Tibial nerve (tissue), 4 donors: ENCODE data around the gene TNPO3. TPM values are rescaled to one million over a fixed set of nuclear protein-coding genes. Genes with fewer than 3 reads are reported as not detected.

ENCODE experiments used
- DNase-seq, 2 donors: peaks; one replicate each; pipeline ENCODE4 v3.0.0-alpha.2; 2019; ENCODE audit warnings: low spot score in 2 of 2
- H3K27ac ChIP-seq, 4 donors: fragments of 200-600 bp; sonication (generic) in 3 of 4; one replicate each; pipeline ENCODE4 v1.5.1; 2017 to 2019; ENCODE audit warnings: mild to moderate bottlenecking in 1 of 4
- H3K27me3 ChIP-seq, 2 donors: fragments of 200-600 bp; sonication (generic) in 1 of 2; one replicate each; pipeline versions ENCODE4 v1.5.1 to v1.6.0; 2017 to 2019
- H3K36me3 ChIP-seq, 3 donors: fragments of 200-600 bp; sonication (generic); one replicate each; pipeline ENCODE4 v1.5.1; 2018 to 2019
- H3K4me1 ChIP-seq, 4 donors: fragments of 200-600 bp; sonication (generic) in 3 of 4; one replicate each; pipeline ENCODE4 v1.5.1; 2017 to 2019
- H3K4me3 ChIP-seq, 4 donors: fragments of 200-600 bp; sonication (generic) in 3 of 4; one replicate each; pipeline ENCODE4 v1.5.1; 2017 to 2019; ENCODE audit warnings: mild to moderate bottlenecking in 1 of 4, moderate library complexity in 1 of 4
- H3K9me3 ChIP-seq, 4 donors: fragments of 200-600 bp; sonication (generic) in 3 of 4; one replicate each; pipeline ENCODE4 v1.5.1; 2017 to 2019
- EP300 ChIP-seq, 2 donors: sonication (generic); formaldehyde crosslinking; IDR thresholded peaks; one replicate each; pipeline ENCODE4 v1.6.1; 2017; ENCODE audit warnings: antibody characterized with exemption in 2 of 2, mild to moderate bottlenecking in 1 of 2
- POLR2A ChIP-seq, 2 donors: fragments of 450-650 bp; IDR thresholded peaks; one replicate each; pipeline ENCODE4 v1.6.1; 2017; ENCODE audit warnings: antibody characterized with exemption in 2 of 2, mild to moderate bottlenecking in 2 of 2, moderate library complexity in 2 of 2
- whole genome bisulfite sequencing, 2 donors: methylation state at CpG; one replicate each; pipeline ENCODE4 v1.1.5; 2018; 5-methylcytosine and 5-hydroxymethylcytosine counted together
- total RNA-seq, 4 donors: library from RNA; depleted of rRNA; stranded (reverse); fragments of >200 nt; gene quantifications; one replicate each; pipeline ENCODE4 v1.1.0, GENCODE V29; 2016
- TF ChIP-seq, protein P1 (sequence below), 5 experiments: fragments of 200-600 bp in 3 of 5; fragments of 450-650 bp in 2 of 5; sonication (generic) in 3 of 5; IDR thresholded peaks; one replicate each; pipeline ENCODE4 v1.5.1; 2016 to 2019; ENCODE audit warnings: antibody characterized with exemption in 5 of 5, mild to moderate bottlenecking in 3 of 5, moderate library complexity in 2 of 5

Gene TNPO3
- total RNA-seq, 4 donors from 2014 or later, result 33.9 to 36.9 (median 35.5) TPM

DNA sequence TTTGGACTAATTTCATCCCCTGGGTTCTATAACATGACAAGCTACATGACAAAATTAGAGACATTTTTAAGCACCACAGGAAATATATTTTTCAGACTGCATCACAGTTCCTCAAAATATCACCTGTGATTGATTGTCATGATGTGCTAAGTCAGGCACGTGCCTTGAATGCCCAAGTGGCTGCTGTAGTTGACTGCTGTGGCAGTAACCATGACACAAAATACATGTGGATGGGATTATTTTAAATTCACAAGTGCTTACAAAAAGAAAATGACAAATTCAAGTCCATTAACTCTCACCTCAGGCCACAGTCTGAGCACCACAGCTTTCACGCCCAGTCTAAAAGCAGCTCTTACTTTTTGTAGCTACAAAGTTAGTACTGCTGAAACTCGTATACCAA is 45.5 kb downstream of the TNPO3 start:
- no peak for DNase-seq
- Histone ChIP-seq H3K4me1 (peaks cover 0 to 5% (median 0%) of the 10 kb centered on the region in 4 donors), H3K4me3 (no peak overlapping the region), H3K27me3 (no peaks in the 10 kb centered on the region), H3K27ac (no peak overlapping the region), H3K9me3 (no peaks in the 10 kb centered on the region), H3K36me3 (peaks cover 0 to 57% (median 0%) of the 10 kb centered on the region in 3 donors)
- WGBS, 2 donors, result 86 to 91% methylated on average over 3 of the region's 3 CpGs
- TF ChIP-seq POLR2A (IDR thresholded peaks at IDR 0.05) (no peak), EP300 (IDR thresholded peaks at IDR 0.05) (no peak)
- TF ChIP-seq, protein P1, sequence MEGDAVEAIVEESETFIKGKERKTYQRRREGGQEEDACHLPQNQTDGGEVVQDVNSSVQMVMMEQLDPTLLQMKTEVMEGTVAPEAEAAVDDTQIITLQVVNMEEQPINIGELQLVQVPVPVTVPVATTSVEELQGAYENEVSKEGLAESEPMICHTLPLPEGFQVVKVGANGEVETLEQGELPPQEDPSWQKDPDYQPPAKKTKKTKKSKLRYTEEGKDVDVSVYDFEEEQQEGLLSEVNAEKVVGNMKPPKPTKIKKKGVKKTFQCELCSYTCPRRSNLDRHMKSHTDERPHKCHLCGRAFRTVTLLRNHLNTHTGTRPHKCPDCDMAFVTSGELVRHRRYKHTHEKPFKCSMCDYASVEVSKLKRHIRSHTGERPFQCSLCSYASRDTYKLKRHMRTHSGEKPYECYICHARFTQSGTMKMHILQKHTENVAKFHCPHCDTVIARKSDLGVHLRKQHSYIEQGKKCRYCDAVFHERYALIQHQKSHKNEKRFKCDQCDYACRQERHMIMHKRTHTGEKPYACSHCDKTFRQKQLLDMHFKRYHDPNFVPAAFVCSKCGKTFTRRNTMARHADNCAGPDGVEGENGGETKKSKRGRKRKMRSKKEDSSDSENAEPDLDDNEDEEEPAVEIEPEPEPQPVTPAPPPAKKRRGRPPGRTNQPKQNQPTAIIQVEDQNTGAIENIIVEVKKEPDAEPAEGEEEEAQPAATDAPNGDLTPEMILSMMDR (IDR thresholded peaks at IDR 0.05), result no peak

DNA sequence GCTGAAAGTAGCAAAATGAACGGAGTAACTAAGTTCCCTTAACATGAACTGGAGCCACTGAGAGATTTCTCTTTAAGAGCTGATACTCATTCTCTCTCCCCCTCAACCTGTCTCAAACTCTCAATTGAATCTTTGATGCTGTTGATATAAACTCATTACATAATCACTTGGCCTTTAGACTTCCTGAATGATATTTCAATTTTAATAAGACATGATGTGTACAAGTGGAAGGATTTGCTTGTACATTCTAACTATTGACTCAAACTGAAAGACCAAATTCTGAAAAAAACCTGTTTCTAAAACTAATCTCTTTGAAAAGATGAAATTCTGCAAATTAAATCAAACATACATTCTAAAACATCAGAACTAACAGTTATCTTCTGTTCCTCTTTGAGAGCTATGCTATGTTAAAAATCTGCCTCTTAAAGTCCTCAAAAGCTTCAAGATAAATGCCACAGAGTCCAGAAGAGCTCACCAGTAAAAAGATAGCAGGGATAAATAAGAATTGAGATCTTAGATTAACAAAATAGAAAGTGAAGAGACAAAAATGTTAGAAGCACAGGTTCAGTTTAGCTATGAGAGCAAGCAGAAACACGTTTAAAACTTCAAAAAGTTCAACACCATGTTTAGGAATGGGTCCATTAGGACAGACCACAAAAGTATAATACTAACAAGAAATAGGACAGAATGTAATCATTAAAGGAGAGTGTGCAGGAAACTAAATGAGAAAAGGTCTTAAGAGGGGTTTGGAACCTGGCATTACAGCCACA is 46.1 kb downstream of the TNPO3 start:
- no peak for DNase-seq
- no peak overlapping the region for H3K27ac ChIP-seq
- peaks cover 0 to 5% (median 0%) of the 10 kb centered on the region in 4 donors for H3K4me1 ChIP-seq
- 50 to 63% methylated on average over 2 of the region's 2 CpGs for WGBS, 2 donors
- H3K4me3 ChIP-seq, result no peak overlapping the region
- H3K36me3 ChIP-seq, result peaks cover 0 to 55% (median 0%) of the 10 kb centered on the region in 3 donors
- no peaks in the 10 kb centered on the region for H3K27me3 ChIP-seq
- TF ChIP-seq, protein P1 (IDR thresholded peaks at IDR 0.05), result no peak
- TF ChIP-seq POLR2A (IDR thresholded peaks at IDR 0.05) (no peak), EP300 (IDR thresholded peaks at IDR 0.05) (no peak)
- H3K9me3 ChIP-seq, result no peaks in the 10 kb centered on the region

DNA sequence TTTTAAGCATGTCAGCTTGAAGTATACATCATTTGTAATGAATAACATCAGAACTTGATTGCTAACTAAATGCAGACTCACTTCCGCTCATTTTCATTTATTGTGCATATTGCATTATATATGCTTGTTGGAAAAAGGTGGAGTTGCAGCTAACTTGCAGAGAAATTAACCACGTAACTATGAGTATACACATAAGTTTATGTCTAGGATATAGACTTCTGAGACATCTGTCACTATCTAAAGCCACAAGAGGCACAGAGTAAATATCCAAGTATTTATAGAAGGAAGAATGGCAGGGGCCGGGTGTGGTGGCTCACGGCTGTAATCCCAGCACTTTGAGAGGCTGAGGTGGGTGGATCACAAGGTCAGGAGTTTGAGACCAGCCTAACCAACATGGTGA is 47.3 kb downstream of the TNPO3 start:
- H3K4me1 ChIP-seq, result peaks cover 0 to 5% (median 0%) of the 10 kb centered on the region in 4 donors
- whole genome bisulfite sequencing, 2 donors, result 83 to 90% methylated on average over 4 of the region's 4 CpGs
- DNase-seq, result no peak
- TF ChIP-seq, protein P1 (IDR thresholded peaks at IDR 0.05), result no peak
- TF ChIP-seq EP300 (IDR thresholded peaks at IDR 0.05) (no peak), POLR2A (IDR thresholded peaks at IDR 0.05) (no peak)
- no peaks in the 10 kb centered on the region for H3K27me3 ChIP-seq
- no peak overlapping the region for H3K4me3 ChIP-seq
- H3K36me3 ChIP-seq, result peaks cover 0 to 56% (median 0%) of the 10 kb centered on the region in 3 donors
- no peak overlapping the region for H3K27ac ChIP-seq
- H3K9me3 ChIP-seq, result no peaks in the 10 kb centered on the region

DNA sequence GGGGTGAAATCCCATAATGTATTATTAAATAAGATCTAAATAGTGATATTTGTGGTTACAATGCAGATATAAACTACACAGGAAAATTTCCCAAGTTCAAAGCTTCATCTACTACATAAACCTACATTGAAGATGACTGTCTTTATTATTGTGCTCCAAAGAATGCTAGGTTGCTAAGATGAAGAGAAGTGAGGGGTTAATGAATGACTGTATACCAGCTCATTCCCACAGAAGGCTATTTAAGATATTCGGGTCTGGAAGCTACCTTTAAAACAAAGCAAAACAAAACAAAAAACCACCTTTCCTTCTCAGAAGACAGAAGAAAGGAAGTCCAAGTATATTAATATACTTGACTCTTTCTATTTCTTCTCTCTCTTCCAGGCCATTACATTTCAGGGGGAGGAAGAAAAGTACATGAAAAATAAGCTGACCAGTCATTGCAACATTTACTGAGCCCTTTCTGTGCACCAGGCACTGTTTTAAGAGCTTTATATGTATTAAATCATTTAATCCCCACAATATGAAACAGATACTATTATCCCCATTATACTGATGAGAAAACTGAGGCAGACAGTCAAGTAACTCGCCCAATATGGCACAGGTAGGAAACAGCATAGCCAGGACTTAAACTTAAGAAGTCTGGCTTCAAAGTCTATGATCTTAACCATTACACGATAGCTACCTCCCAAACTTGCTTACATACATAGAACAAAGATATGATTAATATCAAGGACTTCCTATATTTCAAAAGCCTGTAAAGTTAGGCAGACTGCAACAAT is 48.1 kb downstream of the TNPO3 start:
- Histone ChIP-seq H3K27ac (no peak overlapping the region), H3K36me3 (peaks cover 0 to 64% (median 0%) of the 10 kb centered on the region in 3 donors), H3K4me3 (no peak overlapping the region), H3K27me3 (no peaks in the 10 kb centered on the region), H3K4me1 (peaks cover 0 to 5% (median 0%) of the 10 kb centered on the region in 4 donors), H3K9me3 (no peaks in the 10 kb centered on the region)
- no peak for DNase-seq
- 71 to 82% methylated on average over 3 of the region's 3 CpGs for WGBS, 2 donors
- no peak for TF ChIP-seq POLR2A (IDR thresholded peaks at IDR 0.05)

DNA sequence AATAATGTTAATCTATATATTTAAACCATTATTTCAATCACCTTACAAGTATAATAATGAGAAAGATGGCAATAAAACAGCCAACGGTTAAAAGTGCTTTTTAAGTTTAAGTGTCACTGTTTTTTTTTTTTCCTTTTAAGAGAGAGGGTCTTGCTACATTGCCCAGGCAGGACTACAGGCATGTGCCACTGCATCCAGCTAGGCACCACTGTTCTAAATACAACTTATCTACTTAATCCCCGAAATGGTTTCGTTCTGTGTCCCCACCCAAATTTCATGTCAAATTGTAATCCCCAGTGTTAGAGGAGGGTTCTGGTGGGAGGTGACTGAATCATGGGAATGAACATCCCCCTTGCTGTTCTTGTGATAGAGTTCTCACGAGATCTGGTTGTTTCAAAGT is 49.7 kb downstream of the TNPO3 start:
- Histone ChIP-seq H3K9me3 (no peaks in the 10 kb centered on the region), H3K4me1 (peaks cover 0 to 5% (median 0%) of the 10 kb centered on the region in 4 donors), H3K27me3 (no peaks in the 10 kb centered on the region), H3K27ac (no peak overlapping the region), H3K4me3 (no peak overlapping the region), H3K36me3 (peaks cover 0 to 72% (median 0%) of the 10 kb centered on the region in 3 donors)
- TF ChIP-seq POLR2A (IDR thresholded peaks at IDR 0.05) (no peak), EP300 (IDR thresholded peaks at IDR 0.05) (no peak)
- TF ChIP-seq, protein P1 (IDR thresholded peaks at IDR 0.05), result no peak
- WGBS, 2 donors, result 84 to 94% methylated on average over 4 of the region's 4 CpGs
- DNase-seq, result no peak
